Measurements from ENCODE around the gene ZFY.
"Not testable (repeated sequence)": the region's sequence is repeated elsewhere in the genome, so short reads cannot be mapped to it uniquely, and the experiment has no call there.

ZFY gene

GRCh38 chrY:2979283-2979682 is 44.1 kb downstream of the ZFY start:
- ATAC-seq = no peak

DNA sequence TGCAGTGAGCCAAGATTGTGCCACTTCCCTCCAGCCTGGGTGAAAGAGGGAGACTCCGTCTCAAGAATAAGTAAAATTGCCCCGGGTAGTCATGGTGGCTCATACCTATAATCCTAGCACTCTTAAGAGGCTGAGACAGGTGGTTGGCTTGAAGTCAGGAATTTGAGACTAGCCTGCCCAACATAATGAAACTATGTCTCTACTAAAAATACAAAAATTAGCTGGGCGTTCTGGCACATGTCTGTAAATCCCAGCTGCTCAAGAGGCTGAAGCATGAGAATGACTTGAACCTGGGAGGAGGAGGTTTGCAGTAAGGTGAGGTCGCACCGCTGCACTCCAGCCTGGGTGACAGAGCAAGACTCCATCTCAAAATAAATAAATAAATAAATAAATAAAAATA is 49.3 kb downstream of the ZFY start:
- ATAC-seq = no peak

- ATAC-seq = not testable (repeated sequence)
Measured at GRCh38 chrY:2987178-2987577, 52.0 kb downstream of the ZFY start.

GRCh38 chrY:2997369-2997768 is 62.2 kb downstream of the ZFY start:
- not testable (repeated sequence) for ATAC-seq

DNA sequence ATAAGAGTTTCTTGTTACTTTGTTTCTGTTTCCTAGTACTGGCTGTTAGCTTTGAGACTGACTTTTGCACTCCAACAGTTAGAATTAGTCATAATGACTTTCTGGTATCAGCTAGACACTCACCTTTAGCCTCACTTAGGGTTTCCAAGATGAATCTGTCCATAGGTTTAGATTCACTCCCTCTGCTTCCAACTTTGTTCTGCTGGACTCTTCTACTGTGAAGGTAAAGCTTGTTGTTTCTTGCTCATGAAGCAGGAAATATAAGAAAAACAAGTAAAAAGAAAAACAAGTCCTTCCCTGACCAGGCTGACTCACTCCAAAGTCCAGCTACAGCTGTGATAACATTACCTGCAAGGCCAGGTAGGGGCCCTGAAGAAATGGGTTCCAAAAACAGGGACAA is 67.0 kb downstream of the ZFY start:
- ATAC-seq = peak; percentile 70 to 71

- ATAC-seq = peak; percentile 22 to 24
Measured at GRCh38 chrY:3002680-3003515, 67.7 kb downstream of the ZFY start.

- ATAC-seq = peak; percentile 34 to 49
Measured at GRCh38 chrY:3003516-3003830, 68.3 kb downstream of the ZFY start.

DNA sequence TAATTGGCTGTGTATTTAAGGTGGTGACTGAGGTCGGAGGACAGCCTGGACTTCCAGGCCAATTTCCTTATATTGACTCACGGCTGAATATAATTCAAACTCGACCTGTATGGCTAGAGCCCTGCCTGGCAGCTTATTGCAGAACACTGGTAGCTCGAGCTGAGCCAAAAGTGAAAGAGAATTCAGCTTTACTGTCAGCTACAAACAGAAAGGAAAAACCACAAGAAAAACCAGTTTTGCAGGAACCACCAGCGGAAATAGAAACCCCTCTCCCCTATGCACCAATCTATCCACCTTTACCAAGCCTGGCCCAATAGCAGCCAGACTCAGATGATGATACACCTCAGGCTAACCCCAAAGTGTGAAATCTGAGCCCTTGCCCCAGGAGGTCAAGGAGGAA is 68.7 kb downstream of the ZFY start:
- peak; percentile 61 to 63 for ATAC-seq

DNA sequence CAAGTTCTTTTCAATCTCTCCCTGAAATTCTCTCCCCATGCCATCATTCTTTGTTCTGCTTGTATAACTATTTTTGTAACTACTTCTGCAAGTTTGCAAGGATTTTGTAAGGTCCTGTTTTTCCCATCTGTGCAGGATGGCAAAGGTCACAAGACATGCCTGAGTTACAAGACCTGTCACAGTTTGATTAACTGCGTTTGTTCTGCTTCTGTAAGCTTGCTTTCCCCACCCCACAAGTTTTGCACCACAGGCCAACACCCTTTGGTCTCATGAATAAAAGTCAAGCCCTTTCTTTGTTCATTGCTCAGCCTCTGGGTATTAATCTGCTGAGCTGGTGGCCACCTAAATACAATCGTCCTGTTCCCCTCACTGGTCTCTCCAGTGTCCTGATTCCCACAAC is 70.8 kb downstream of the ZFY start:
- not testable (repeated sequence) for ATAC-seq

GRCh38 chrY:3007967-3008366 is 72.8 kb downstream of the ZFY start:
- ATAC-seq = no peak

GRCh38 chrY:3012226-3012625 is 77.0 kb downstream of the ZFY start:
- no peak for ATAC-seq

- no peak for ATAC-seq
Measured at GRCh38 chrY:3016594-3016993, 81.4 kb downstream of the ZFY start.

- ATAC-seq = no peak
Measured at GRCh38 chrY:3018546-3018945, 83.4 kb downstream of the ZFY start.

DNA sequence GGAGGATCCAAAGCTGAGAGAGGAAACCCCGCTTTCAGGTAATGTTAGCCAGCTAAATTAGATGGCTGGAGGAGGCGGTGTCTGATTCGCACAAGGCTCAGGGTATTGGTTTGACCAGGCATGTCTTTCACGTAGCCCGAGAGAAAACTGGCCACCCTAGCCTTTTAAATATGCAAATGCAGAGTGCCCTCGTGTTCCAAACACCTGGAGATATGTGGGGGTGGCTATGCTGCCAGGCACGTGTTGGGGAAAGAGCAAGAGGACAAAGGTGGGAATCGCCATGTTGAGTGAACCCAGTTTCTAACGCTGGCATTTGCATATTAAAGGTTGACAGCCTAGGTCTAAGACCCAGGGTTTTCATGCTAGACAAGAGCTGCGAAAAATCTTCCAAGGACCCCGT is 84.4 kb downstream of the ZFY start:
- no peak for ATAC-seq

- no peak for ATAC-seq
Measured at GRCh38 chrY:3021176-3021575, 86.0 kb downstream of the ZFY start.

DNA sequence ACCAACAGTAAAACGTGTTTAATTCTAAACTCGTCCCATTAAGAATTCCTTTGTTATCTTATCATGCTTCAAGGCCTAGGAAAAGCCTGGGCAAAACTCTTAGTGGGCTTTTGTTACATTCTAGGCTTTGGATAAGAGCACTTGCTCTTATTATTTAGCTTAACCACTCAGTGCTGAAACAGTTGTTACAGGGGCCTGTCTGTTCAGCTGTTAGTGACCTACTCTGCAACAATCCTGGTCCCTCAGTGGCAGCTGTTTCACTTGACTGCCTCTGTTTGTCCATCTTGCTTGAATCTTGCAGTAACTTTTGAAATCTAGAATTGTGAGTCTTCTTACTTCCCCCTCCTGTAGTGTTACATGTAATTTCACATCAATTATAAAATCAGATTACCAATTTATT is 88.4 kb downstream of the ZFY start:
- ATAC-seq = no peak

GRCh38 chrY:3025357-3025756 is 90.2 kb downstream of the ZFY start:
- no peak for ATAC-seq
